Activated naive CD4-positive, alpha-beta T cell treated with anti-CD3 and anti-CD28 coated beads, Interleukin-2, amount 50 U/mL, for 24 hours (primary cell): ENCODE measurements around the gene PAK3.

ENCODE experiments used
- H3K27ac Mint-ChIP-seq: one replicate; pipeline ENCODE4 v1.8.0; 2021; ENCODE audit warnings: mild to moderate bottlenecking, mixed read lengths
- H3K27me3 Mint-ChIP-seq: one replicate; pipeline ENCODE4 v1.8.0; 2021; ENCODE audit warnings: mixed read lengths
- H3K36me3 Mint-ChIP-seq: one replicate; pipeline ENCODE4 v1.8.0; 2021; ENCODE audit warnings: mixed read lengths
- H3K4me1 Mint-ChIP-seq: one replicate; pipeline ENCODE4 v1.8.0; 2021; ENCODE audit warnings: mixed read lengths
- H3K4me3 Mint-ChIP-seq: one replicate; pipeline ENCODE4 v1.8.0; 2021; ENCODE audit warnings: mild to moderate bottlenecking, mixed read lengths
- H3K9me3 Mint-ChIP-seq: one replicate; pipeline ENCODE4 v1.8.0; 2021; ENCODE audit warnings: mixed read lengths

PAK3 gene

DNA sequence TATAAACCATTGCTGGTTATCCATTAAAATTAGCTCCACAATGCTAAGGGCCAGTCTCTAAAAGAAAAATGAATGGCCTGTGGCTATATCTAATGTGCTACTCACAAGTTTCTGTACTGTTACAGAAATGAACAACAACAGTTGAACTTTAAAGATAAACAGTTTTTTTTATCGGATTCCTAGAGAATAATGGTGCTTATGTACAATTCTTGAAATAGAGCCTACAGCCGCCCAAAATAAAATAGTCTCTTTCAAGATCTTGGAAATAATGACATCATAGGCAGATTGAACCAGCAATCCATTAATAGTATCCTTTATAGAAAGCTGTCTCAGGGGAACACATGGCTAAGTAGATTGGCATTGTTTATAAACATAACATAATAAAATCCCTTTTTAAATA, 23.4 kb downstream of the PAK3 start:
- peaks cover 5% of the 10 kb centered on the region for H3K4me1 Mint-ChIP-seq
- H3K27ac Mint-ChIP-seq, result no peak overlapping the region
- H3K9me3 Mint-ChIP-seq, result no peaks in the 10 kb centered on the region
- no peaks in the 10 kb centered on the region for H3K27me3 Mint-ChIP-seq
- H3K4me3 Mint-ChIP-seq, result no peak overlapping the region
- H3K36me3 Mint-ChIP-seq, result no peaks in the 10 kb centered on the region

DNA sequence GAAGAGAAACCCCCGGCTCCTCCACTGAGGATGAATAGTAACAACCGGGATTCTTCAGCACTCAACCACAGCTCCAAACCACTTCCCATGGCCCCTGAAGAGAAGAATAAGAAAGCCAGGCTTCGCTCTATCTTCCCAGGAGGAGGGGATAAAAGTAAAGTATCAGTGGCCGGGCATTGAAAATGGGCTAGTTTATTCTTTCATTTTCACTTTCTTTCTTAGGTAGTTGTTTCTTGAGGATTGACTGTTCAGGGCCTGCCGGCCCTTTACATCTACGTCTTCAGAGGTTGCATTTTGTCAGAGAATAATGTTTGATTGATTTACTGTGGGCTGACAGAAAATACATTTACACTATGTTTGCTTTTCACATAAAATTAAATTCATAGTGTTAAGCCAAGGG, 27.1 kb downstream of the PAK3 start:
- Mint-ChIP-seq H3K9me3 (no peaks in the 10 kb centered on the region), H3K27me3 (no peaks in the 10 kb centered on the region), H3K4me3 (peak overlapping the region; percentile 70), H3K4me1 (peaks cover 5% of the 10 kb centered on the region), H3K36me3 (no peaks in the 10 kb centered on the region), H3K27ac (peak overlapping the region; percentile 92)

DNA sequence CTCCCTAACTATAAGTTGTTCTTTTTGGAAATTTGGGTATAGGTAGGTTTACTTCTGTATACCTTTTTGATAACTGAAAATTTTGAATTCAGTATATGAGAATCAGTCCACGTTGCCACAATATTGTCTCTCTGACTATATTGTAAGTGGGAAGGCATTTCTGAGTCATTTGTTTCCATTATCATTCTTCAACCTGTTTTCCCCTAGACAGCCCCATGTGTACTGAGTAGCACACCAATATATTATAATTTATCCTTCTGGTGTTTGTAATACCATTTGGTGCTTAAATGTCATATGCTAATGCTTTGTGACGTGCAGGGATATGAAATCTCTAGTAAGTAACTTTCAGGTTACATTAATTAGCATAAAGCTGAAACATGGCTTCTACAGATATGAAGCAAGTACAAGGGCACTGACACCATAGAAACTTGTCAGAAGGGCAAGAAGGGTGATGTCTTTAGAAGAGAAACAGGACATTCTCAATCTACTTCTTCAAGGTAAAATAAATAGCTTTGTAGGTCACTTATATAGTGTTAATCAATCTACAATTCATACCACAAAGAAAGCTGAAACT, 27.7 kb downstream of the PAK3 start:
- H3K4me3 Mint-ChIP-seq, result peak overlapping the region; percentile 70
- no peaks in the 10 kb centered on the region for H3K9me3 Mint-ChIP-seq
- H3K27me3 Mint-ChIP-seq, result no peaks in the 10 kb centered on the region
- peaks cover 5% of the 10 kb centered on the region for H3K4me1 Mint-ChIP-seq
- peak overlapping the region; percentile 92 for H3K27ac Mint-ChIP-seq
- H3K36me3 Mint-ChIP-seq, result no peaks in the 10 kb centered on the region

DNA sequence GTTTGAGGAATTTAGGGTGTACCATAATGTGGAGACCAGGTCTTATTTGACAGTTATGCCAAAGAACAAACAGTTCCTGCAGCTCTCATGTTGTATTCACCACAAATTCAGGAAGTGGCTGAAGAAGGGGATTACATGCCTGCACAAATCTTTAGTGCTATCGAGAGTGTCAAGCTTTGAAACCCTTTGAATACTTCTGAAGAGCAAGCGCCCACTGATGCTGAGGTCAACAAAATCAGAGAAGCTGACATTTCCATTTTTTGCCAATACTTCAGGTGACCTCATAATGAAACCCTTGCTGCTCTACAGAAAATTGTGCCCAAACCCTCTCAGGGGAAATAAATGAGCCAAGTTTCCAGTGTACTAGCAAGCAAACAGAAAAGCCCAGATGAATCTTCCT, 28.4 kb downstream of the PAK3 start:
- Mint-ChIP-seq H3K27ac (no peak overlapping the region), H3K4me1 (peaks cover 5% of the 10 kb centered on the region), H3K4me3 (no peak overlapping the region), H3K27me3 (no peaks in the 10 kb centered on the region), H3K9me3 (no peaks in the 10 kb centered on the region), H3K36me3 (no peaks in the 10 kb centered on the region)

DNA sequence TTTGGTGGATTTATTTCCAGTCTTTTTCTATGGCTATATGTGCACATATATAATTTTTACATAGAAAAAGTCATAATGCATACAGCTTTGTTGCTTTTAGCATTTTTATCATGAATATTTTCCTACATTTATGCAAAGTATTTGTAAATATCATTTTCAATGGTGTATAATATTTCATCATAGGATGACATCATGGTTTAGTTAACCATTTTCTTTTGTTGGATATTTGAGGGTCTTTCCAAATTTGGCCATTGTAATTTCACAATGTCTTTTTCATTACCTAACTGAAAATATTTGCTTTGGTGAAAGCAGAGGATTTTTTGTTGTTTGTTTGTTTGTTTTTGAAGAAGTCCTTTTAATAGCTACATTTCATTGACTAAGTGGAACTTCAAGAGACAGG, 31.0 kb downstream of the PAK3 start:
- H3K4me1 Mint-ChIP-seq, result peaks cover 5% of the 10 kb centered on the region

DNA sequence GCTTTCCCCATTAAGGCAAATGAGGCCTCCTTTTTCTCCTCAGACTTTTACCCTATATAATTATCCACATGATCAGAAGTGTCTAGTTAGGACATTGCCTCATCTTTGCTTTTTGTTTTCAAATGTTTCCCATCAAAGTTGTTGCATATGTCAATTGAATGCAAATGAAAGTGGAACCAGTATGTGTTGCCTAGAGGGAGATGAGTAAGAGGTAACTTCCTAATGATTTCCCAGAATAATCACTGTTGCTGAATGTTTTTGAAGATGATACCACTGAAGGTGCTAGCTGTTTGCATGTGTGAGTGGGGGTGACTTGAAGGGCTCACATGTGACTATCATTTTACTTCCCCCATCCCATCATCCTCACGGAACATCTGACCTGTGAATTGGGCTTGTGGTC, 33.9 kb downstream of the PAK3 start:
- no peaks in the 10 kb centered on the region for H3K4me1 Mint-ChIP-seq
- H3K27ac Mint-ChIP-seq, result no peak overlapping the region
- no peaks in the 10 kb centered on the region for H3K36me3 Mint-ChIP-seq
- H3K27me3 Mint-ChIP-seq, result no peaks in the 10 kb centered on the region
- H3K9me3 Mint-ChIP-seq, result no peaks in the 10 kb centered on the region
- no peak overlapping the region for H3K4me3 Mint-ChIP-seq

More for the DNA sequence above, 31.0 kb downstream of the PAK3 start:
- Mint-ChIP-seq H3K36me3 (no peaks in the 10 kb centered on the region), H3K27me3 (no peaks in the 10 kb centered on the region), H3K9me3 (no peaks in the 10 kb centered on the region), H3K4me3 (no peak overlapping the region), H3K27ac (no peak overlapping the region)

DNA sequence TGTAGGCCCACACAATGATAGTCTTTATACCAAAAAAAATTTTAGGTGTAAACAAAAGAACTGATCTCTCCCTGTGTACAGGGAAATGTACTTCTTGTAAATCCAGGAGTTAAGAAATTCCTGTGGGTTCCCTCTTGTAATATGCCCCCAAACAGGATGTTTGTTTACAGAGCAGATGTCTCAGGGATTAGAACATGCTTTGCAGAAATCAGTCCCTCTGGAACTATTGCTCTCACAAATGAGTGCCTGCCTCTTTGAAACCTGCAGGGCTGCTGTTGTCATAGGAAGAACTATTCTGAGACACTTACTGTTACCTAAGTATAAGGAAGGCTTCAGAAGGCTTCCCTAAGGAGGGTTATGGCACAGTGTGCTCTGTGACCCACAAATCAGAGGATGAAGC, 35.6 kb downstream of the PAK3 start:
- H3K4me3 Mint-ChIP-seq, result no peak overlapping the region

DNA sequence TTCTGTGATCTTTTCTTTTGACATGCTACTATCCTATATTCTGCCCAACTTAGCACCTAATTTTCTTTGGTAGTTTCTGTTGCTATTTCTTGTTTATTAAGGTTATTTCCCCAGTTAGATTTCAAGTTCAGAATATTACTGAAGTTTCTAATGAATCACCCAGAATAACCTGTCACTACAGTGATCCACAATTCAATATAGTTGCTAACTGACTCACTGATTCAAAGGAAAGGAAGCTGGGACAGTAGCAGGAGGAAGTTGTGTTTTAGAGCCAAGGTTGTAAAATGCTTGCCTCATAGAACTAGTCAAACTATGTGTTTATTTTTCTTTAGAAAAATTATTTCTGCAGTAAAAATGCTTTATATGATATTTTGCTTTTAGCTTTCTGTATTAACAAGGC, 37.4 kb downstream of the PAK3 start:
- peak overlapping the region; percentile 42 for H3K27ac Mint-ChIP-seq
- H3K27me3 Mint-ChIP-seq, result no peaks in the 10 kb centered on the region
- no peaks in the 10 kb centered on the region for H3K36me3 Mint-ChIP-seq
- no peaks in the 10 kb centered on the region for H3K9me3 Mint-ChIP-seq
- no peak overlapping the region for H3K4me3 Mint-ChIP-seq
- no peaks in the 10 kb centered on the region for H3K4me1 Mint-ChIP-seq

More for the DNA sequence above, 35.6 kb downstream of the PAK3 start:
- Mint-ChIP-seq H3K9me3 (no peaks in the 10 kb centered on the region), H3K27me3 (no peaks in the 10 kb centered on the region), H3K4me1 (no peaks in the 10 kb centered on the region), H3K27ac (no peak overlapping the region), H3K36me3 (no peaks in the 10 kb centered on the region)

DNA sequence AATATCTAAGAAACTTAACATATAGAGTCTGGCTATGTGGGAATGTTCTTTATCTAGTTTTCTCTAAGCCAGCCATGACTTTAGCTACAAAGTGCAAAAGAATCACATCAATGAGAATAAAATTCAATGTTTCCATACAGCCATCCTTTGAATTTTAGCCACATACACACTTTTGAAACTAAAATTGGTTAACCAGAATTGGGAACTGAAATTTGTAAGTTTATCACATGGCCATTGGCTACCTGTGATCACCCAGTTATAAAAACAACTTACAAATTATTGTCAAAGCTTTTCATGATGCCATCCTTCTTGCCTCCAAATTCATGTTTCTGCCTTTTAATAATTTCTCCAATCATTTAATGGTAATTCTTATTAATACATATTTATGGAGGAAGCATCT, 49.9 kb downstream of the PAK3 start:
- no peaks in the 10 kb centered on the region for H3K4me1 Mint-ChIP-seq
- H3K36me3 Mint-ChIP-seq, result no peaks in the 10 kb centered on the region
- no peaks in the 10 kb centered on the region for H3K9me3 Mint-ChIP-seq
- H3K27ac Mint-ChIP-seq, result no peak overlapping the region
- no peak overlapping the region for H3K4me3 Mint-ChIP-seq
- peaks cover 3% of the 10 kb centered on the region for H3K27me3 Mint-ChIP-seq

DNA sequence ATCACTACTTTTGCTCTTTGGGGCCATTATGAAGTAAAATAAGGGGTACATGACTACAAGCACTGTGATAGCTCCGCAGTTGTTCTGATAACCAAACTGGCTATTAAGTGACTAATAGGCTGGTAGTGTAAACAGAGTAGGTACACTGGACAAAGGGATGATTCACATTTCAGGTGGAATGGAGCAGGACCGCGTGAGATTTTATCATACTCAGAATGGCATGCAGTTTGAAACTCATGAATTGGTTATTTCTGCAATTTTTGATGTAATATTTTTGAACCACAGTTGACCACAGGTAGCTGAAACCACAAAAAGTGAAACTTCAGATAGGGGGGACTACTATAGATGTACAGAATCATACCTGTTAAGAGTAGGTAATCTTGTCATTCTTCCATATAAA, 55.8 kb downstream of the PAK3 start:
- Mint-ChIP-seq H3K27me3 (peaks cover 2% of the 10 kb centered on the region), H3K36me3 (no peaks in the 10 kb centered on the region), H3K4me1 (no peaks in the 10 kb centered on the region), H3K9me3 (no peaks in the 10 kb centered on the region), H3K27ac (no peak overlapping the region), H3K4me3 (no peak overlapping the region)

DNA sequence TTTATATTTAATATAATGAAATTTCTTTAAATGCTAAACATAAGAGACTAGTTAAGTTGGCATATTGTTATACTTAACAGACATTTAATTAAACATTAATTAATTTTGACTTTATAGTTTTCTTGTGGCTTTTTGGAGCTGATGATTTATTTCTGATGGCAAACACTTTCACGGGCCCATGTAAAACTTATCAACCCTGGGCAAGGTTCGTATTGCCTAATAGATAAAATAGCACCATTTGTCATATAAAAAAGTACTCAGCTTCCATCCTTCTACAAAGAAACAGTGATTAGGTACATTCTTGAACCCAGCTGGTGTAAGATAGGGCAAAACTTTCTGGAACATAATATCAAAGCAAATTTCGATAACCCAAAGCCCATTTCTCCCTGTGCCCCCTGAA, 63.2 kb downstream of the PAK3 start:
- Mint-ChIP-seq H3K36me3 (no peaks in the 10 kb centered on the region), H3K4me1 (no peaks in the 10 kb centered on the region), H3K9me3 (no peaks in the 10 kb centered on the region), H3K4me3 (no peak overlapping the region), H3K27ac (no peak overlapping the region), H3K27me3 (peaks cover 2% of the 10 kb centered on the region)

DNA sequence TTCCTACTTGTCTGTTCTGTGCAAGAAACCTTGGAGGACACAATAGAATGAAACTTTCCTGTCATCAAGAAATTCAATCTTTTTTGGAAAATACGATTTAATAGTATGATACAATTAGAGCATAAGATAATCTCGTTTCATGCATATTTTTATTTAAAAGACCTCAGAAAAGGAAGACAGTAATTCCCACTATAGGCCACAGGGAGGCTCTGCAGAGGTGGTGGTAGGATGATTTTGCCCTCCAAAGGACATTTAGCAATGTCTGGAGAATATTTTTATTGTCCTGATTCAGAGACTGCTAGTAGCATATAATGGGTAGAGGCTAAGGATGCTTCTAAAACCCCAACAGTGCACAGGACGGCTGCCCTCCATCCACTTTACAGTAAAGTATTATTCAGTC, 68.7 kb downstream of the PAK3 start:
- Mint-ChIP-seq H3K4me3 (no peak overlapping the region), H3K27me3 (no peaks in the 10 kb centered on the region), H3K9me3 (no peaks in the 10 kb centered on the region), H3K27ac (no peak overlapping the region), H3K36me3 (no peaks in the 10 kb centered on the region), H3K4me1 (no peaks in the 10 kb centered on the region)

DNA sequence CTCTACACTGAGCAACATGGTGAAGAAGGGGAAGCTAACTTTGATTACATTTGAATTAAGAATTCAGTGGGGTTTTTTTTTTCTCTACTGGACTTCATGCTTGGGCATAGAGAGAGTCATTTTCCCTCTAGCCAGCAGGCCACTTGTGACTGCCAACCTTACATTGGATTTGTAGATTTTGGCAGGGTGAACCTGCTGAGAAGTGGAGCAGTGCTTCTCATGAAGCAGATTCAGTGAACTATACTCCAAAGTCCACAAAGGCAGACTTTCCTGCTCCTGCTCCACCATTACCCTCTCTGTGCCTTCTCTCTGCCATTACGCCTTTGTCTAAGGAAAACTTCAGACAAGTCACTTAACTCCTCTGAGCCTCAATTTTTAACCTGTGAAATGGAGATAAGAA, 69.9 kb downstream of the PAK3 start:
- H3K4me1 Mint-ChIP-seq, result no peaks in the 10 kb centered on the region
- no peak overlapping the region for H3K27ac Mint-ChIP-seq
- no peaks in the 10 kb centered on the region for H3K9me3 Mint-ChIP-seq
- H3K4me3 Mint-ChIP-seq, result no peak overlapping the region
- no peaks in the 10 kb centered on the region for H3K36me3 Mint-ChIP-seq
- no peaks in the 10 kb centered on the region for H3K27me3 Mint-ChIP-seq

DNA sequence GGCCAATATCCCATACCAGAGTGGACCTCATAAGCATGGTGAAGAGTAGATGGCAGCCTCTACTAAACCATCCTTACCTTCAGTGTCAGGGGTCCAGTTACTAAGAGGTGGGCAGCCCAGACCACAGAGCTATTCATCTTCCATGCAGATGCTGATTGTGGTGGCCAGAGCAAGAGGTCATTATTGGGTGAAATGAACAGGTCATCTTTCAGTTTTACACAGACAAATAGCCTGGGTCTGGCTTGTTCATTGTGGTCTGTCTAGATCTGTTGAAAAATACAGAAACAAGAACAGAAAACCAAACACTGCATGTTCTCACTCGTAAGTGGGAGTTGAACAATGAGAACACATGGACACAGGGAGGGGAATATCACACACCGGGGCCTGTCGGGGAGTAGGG, 71.3 kb downstream of the PAK3 start:
- no peak overlapping the region for H3K27ac Mint-ChIP-seq
- no peaks in the 10 kb centered on the region for H3K9me3 Mint-ChIP-seq
- H3K27me3 Mint-ChIP-seq, result no peaks in the 10 kb centered on the region
- no peak overlapping the region for H3K4me3 Mint-ChIP-seq
- H3K4me1 Mint-ChIP-seq, result no peaks in the 10 kb centered on the region
- no peaks in the 10 kb centered on the region for H3K36me3 Mint-ChIP-seq

DNA sequence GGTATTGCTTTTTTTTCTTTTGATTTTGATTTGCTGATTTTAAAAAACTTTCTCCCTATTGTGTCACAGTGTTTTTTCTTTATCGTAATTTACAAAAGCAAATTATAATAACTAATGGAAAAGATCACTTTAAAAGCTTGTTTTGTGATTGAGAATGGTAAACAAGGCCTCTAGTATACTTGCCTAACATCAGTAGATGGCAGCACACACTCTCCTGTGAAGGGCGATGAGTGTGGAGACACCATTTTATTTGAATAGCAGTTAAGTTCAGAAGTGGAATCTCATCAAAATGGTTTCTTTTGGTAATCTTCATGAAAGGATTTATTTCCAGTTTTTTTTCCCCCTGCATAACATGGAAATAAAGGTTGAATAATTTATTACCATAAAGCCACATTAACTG, 72.3 kb downstream of the PAK3 start:
- H3K4me1 Mint-ChIP-seq, result no peaks in the 10 kb centered on the region
- H3K27ac Mint-ChIP-seq, result no peak overlapping the region
- no peaks in the 10 kb centered on the region for H3K27me3 Mint-ChIP-seq
- H3K36me3 Mint-ChIP-seq, result no peaks in the 10 kb centered on the region
- no peaks in the 10 kb centered on the region for H3K9me3 Mint-ChIP-seq
- H3K4me3 Mint-ChIP-seq, result no peak overlapping the region

DNA sequence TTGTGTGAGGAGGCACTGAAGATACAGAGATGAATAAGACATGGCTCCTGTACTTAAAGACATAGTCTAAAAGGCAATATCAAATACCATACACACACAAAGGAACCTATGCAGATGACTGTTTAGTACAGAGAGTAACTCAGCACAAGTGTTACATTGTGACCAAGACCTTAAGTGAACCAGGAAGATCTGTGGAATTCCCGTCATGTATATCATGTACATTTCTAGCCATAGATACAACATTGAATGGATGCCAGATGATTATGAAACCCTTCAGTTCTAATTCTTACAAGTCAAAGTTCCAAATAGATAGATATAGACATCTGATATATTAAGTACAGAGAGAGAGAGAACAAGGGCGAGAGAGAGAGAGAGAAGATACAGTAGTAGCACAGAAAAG, 73.2 kb downstream of the PAK3 start:
- Mint-ChIP-seq H3K27me3 (no peaks in the 10 kb centered on the region), H3K9me3 (no peaks in the 10 kb centered on the region), H3K4me1 (no peaks in the 10 kb centered on the region), H3K36me3 (no peaks in the 10 kb centered on the region), H3K27ac (no peak overlapping the region), H3K4me3 (no peak overlapping the region)

DNA sequence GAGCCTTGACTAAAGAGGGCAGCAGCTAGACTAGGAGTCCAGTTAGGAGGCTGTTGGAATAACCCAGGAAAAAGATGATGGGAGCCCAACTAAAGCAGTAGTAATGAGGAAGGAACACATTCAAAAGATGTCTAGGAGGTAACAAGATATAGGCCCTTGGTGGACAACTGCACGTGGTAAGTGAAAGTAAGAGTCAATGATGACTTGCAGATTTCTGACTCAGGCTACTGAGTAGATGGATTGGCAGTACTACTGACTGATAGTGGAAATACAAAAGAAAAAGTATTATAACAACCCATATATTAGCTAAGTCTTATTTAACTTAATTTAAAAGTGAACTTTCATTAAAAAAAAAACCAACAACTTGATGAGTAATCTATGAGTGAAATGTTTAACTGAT, 74.0 kb downstream of the PAK3 start:
- Mint-ChIP-seq H3K27ac (no peak overlapping the region), H3K4me1 (no peaks in the 10 kb centered on the region), H3K36me3 (no peaks in the 10 kb centered on the region), H3K9me3 (no peaks in the 10 kb centered on the region), H3K27me3 (no peaks in the 10 kb centered on the region), H3K4me3 (no peak overlapping the region)
